ENCODE data around the gene ANKRD29.

ANKRD29 gene

DNA sequence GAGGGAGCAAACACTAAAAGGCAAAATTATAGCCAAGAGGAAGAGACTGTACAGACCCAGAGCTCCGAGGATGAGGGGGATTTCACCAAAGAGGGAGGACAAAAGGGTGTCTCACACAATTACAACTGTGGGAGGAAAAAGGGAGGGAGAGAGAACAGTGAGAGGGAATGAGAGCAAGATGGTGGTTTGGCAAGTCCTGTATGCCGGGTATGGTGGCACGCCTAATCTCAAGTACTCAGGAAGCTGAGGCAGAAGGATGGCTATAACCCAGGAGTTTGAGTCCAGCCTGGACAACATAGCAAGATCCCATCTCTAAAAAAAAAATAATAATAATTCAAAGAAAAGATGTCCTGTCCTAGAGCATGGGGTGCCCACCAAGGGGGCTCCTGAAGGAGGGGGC is 110.7 kb downstream of the ANKRD29 start:
- no peak for DNase-seq

GRCh38 chr18:23550898-23551297 is 111.8 kb downstream of the ANKRD29 start:
- DNase-seq = no peak
